Measurements from ENCODE around the gene GUCY2C. TPM values are rescaled to one million over a fixed set of nuclear protein-coding genes. Genes with fewer than 3 reads are reported as not detected.

Gene GUCY2C
- total RNA-seq, 1 donor from 2014 or later: not detected

GRCh38 chr12:14643251-14643650, 53.1 kb downstream of the GUCY2C start:
- DNase-seq (ENCODE audit: low read depth, low spot score): no peak

GRCh38 chr12:14638066-14638465, 58.3 kb downstream of the GUCY2C start:
- no peaks in the 10 kb centered on the region for H3K27me3 Mint-ChIP-seq (ENCODE audit: low read depth)
- TF ChIP-seq CTCF (conservative IDR thresholded peaks at IDR 0.05): no peak
- no peaks in the 10 kb centered on the region for H3K4me1 Mint-ChIP-seq
- no peak overlapping the region for H3K27ac Mint-ChIP-seq (ENCODE audit: unreplicated experiment)
- peaks cover 12% of the 10 kb centered on the region for H3K36me3 Mint-ChIP-seq (ENCODE audit: low read depth)
- DNase-seq (ENCODE audit: low read depth, low spot score): no peak
- H3K4me3 Mint-ChIP-seq: no peak overlapping the region
- peaks cover 11% of the 10 kb centered on the region for H3K9me3 Mint-ChIP-seq

More at GRCh38 chr12:14643251-14643650, 53.1 kb downstream of the GUCY2C start:
- H3K4me3 Mint-ChIP-seq: no peak overlapping the region
- no peaks in the 10 kb centered on the region for H3K9me3 Mint-ChIP-seq
- no peaks in the 10 kb centered on the region for H3K27me3 Mint-ChIP-seq (ENCODE audit: low read depth)
- H3K27ac Mint-ChIP-seq (ENCODE audit: unreplicated experiment): no peak overlapping the region
- TF ChIP-seq CTCF (conservative IDR thresholded peaks at IDR 0.05): no peak
- no peaks in the 10 kb centered on the region for H3K4me1 Mint-ChIP-seq
- H3K36me3 Mint-ChIP-seq (ENCODE audit: low read depth): no peaks in the 10 kb centered on the region

DNA sequence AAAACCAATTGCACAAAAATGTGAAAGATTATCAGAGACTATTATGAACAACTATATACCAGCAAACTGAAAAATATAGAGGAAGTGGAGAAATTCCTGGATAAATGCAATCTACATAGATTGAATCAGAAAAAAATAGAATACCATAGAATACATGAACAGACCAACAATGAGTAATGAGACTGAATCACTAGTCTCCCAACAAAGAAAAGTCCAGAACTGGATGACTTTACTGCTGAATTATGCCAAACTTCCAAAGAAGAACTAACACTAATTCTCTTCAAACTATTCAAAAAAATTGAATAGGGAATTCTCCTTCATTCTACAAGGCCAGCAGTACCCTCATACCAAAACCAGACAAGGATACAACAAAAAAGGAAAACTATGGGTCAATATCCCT, 60.6 kb downstream of the GUCY2C start:
- H3K4me3 Mint-ChIP-seq: no peak overlapping the region
- H3K4me1 Mint-ChIP-seq: no peaks in the 10 kb centered on the region
- H3K9me3 Mint-ChIP-seq: peaks cover 11% of the 10 kb centered on the region
- no peaks in the 10 kb centered on the region for H3K27me3 Mint-ChIP-seq (ENCODE audit: low read depth)
- no peak overlapping the region for H3K27ac Mint-ChIP-seq (ENCODE audit: unreplicated experiment)
- H3K36me3 Mint-ChIP-seq (ENCODE audit: low read depth): peaks cover 12% of the 10 kb centered on the region
- DNase-seq (ENCODE audit: low read depth, low spot score): no peak
- no peak for TF ChIP-seq CTCF (conservative IDR thresholded peaks at IDR 0.05)

- H3K27ac Mint-ChIP-seq (ENCODE audit: unreplicated experiment): no peak overlapping the region
These were observed 65.6 kb downstream of the GUCY2C start for GRCh38 chr12:14630793-14631192.

GRCh38 chr12:14629832-14630710, 66.3 kb downstream of the GUCY2C start:
- Mint-ChIP-seq H3K27me3 (ENCODE audit: low read depth) (no peaks in the 10 kb centered on the region), H3K27ac (ENCODE audit: unreplicated experiment) (no peak overlapping the region), H3K9me3 (peaks cover 5% of the 10 kb centered on the region), H3K4me1 (no peaks in the 10 kb centered on the region), H3K36me3 (ENCODE audit: low read depth) (no peaks in the 10 kb centered on the region), H3K4me3 (no peak overlapping the region)
- DNase-seq (ENCODE audit: low read depth, low spot score): peak; percentile 71
- TF ChIP-seq CTCF (conservative IDR thresholded peaks at IDR 0.05): peak; percentile 99

More at GRCh38 chr12:14630793-14631192, 65.6 kb downstream of the GUCY2C start:
- Mint-ChIP-seq H3K4me3 (no peak overlapping the region), H3K4me1 (no peaks in the 10 kb centered on the region), H3K36me3 (ENCODE audit: low read depth) (peaks cover 4% of the 10 kb centered on the region), H3K27me3 (ENCODE audit: low read depth) (no peaks in the 10 kb centered on the region), H3K9me3 (peaks cover 6% of the 10 kb centered on the region)
- no peak for TF ChIP-seq CTCF (conservative IDR thresholded peaks at IDR 0.05)
- DNase-seq (ENCODE audit: low read depth, low spot score): no peak
